SKM-1 treated with dmso at 0.1 percent for 144 hours (cell line): ENCODE data around the gene KLHL29.

ENCODE experiments used
- DNase-seq: peaks from one replicate; lab custom pipeline; 2025; ENCODE audit not compliant: unreplicated experiment; lab: John Stamatoyannopoulos, UW

The KLHL29 gene

DNA sequence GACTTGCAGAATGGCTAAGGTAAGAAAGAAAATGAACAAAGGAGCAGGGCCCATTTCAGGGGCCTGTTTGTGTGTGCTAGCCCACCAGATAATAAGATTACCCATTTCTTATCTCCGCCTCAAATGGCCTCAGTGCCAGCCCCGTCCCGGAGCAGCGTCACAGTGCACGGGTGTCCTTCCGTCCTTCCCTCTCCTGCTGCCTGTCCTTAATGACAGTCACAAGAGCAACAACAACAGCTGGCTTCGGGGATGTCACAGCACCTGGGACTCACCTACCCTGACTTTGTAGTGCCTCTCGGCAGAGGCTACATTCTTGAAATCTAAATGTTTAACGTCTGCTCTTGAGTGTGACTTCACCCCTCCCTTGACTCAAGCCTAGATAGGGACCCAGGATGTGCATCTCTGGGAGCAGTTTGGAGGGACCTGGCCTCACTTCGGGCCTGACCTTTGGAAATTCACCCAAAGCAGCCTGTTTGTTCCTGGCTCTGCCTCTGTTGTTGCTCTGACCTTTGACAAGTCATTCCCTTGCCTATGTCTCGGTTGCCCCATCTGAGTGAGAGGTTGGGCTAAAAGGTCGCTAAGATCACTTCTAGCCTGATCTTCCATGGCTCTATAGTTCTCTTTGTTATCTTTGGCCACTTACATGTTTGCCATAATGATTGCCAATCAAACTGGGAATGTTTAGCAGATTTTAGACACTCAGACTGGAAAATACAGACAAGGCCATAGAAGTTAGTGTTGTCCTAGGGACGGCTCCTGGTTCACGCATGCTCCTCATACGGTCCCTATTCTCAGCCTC is 122.5 kb downstream of the KLHL29 start:
- DNase-seq, result peak; percentile 72

GRCh38 chr2:23508066-23508390 is 123.0 kb downstream of the KLHL29 start:
- DNase-seq, result peak; percentile 72

DNA sequence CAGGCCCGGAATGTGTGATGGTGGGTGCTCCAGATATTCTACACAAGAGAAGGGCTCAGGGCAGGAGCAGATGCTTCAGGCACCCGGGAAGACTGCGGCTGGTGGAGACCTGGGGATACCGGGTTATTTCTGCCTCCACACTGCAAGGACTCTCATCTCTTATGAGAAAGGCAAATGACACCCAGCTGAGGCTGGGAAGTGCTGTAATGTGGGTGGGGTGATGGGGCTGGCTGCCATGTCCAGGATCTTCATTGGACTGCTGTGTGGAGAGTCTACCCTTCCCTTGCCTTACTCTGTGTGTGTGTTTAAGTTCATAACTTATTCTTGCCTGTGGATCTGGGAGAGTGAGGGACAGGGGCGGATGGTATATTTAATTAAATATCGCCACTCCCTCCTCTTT is 124.1 kb downstream of the KLHL29 start:
- no peak for DNase-seq

- no peak for DNase-seq
Observed at GRCh38 chr2:23509596-23510292, 124.8 kb downstream of the KLHL29 start.

GRCh38 chr2:23510471-23510870 is 125.5 kb downstream of the KLHL29 start:
- no peak for DNase-seq

- DNase-seq, result no peak
Observed at GRCh38 chr2:23512778-23513177, 127.8 kb downstream of the KLHL29 start.

DNA sequence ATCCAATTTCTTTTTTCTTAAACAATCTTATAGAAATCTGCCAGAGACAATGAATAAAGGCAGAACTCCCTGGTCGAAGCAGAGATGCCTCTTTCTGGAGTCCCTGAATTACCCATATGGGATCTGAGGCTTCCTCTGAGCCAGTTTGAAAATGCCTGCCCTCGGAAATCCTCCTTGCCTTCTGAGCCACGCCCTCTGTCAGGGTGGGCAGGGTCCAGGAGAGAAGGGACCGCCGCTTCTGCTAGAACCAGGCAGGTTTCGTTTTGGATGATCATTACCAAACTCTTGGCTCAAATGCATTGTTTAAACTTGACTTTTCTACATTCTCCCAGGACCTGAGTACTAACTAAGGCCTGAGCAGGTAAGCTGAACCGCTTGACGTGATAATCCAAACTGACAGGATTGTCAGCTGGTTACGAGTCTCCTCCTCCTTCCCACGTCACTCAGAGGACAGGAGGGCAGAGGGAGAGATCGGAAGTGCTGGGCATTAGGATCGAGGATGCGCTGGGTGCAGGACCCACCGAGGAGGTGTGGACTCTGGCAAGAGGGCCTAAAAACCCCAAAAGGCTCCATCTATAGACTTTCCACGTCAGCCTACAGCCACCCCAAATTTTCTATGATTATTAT is 128.4 kb downstream of the KLHL29 start:
- no peak for DNase-seq

DNA sequence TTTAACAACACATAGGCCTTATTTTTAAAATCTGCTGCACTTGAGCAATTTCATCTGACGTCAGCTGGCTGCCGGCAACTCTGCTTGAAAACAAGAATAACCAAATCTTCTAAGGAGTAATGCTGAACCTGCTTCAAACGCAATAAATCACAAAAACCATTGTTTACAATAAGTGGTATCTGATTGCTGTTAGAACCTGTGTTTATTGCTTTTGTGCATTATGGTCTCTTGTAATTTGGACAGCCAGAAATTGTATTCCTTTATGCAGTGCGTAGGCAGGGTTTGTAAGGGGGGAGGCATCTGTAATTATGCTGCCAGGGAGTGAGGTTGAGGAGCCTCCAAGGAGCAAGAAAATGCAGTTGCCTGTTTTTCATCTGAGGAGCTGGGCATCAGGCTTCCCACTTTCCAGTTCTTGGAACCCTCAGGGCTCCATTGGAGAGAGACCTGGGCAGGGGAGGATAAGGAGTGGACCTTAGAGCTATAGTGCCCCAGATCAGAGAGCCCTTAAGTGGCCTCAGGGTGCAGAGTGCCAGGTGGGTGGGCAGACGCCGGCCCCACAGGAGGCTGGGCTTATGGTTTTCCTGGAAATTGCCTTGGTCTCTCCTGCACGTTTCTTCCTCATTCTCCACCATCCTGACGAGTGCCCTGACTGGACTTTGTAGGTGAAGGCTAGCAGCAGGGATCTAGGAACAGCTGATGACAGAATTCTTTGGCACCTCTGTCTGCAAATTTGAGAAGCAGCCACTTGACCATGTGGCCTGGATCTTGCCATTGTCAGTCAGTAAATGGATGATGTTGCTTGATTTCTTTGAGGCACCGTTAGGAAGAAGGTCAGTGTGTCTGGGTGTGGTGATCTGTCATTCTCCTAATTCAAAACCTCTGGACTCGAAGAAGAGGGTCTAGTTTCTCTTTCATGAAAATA is 129.2 kb downstream of the KLHL29 start:
- no peak for DNase-seq

GRCh38 chr2:23516520-23517256 is 131.7 kb downstream of the KLHL29 start:
- no peak for DNase-seq

GRCh38 chr2:23518481-23519333 is 133.7 kb downstream of the KLHL29 start:
- DNase-seq, result no peak

GRCh38 chr2:23519334-23519651 is 134.3 kb downstream of the KLHL29 start:
- no peak for DNase-seq

DNA sequence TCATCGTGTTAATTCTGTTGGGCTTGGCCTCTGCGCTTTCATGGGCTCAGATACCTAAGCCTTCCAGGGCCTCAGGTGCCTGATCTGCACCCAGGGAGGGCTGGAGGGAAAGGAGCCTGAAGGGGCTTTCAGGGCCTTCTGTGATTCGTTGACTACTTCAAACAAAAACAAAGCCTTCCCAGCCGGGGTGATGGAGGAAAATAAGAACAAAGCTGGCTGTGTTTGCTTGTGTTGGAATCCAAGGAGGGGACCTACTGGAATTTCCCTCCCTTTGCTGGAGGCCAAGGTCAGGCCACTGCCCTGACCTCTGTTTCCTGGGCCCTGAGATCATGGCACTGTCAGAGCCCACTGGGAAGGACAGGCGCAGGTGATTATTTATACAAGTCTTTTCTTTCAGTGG is 135.3 kb downstream of the KLHL29 start:
- no peak for DNase-seq

- DNase-seq, result no peak
Observed at GRCh38 chr2:23521060-23521459, 136.1 kb downstream of the KLHL29 start.

- DNase-seq, result no peak
Observed at GRCh38 chr2:23522726-23523372, 137.9 kb downstream of the KLHL29 start.

- no peak for DNase-seq
Observed at GRCh38 chr2:23523373-23524260, 138.6 kb downstream of the KLHL29 start.

DNA sequence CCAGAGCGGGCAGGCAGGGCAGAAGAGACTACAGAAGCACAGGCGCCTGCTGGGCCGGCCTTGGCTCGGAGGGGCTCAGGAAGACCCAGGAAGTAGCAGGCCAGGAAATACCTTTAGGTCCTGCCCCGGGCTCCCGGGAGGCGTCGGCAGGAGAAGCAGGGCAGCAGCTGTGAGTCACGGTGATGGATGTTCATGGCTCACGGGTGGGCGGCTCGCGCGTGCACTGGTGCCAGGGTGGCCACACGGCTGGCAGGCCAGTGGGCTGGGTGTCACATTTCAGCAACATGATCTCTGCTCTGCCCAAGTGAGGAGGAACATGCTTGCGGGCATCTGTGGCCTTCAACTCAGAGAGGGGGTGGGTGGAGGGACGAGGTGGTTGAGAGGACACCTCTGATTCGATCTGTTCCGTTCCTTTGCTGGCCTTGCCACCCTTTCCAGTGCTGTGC is 139.3 kb downstream of the KLHL29 start:
- DNase-seq, result no peak

GRCh38 chr2:23525137-23525765 is 140.3 kb downstream of the KLHL29 start:
- DNase-seq, result no peak

DNA sequence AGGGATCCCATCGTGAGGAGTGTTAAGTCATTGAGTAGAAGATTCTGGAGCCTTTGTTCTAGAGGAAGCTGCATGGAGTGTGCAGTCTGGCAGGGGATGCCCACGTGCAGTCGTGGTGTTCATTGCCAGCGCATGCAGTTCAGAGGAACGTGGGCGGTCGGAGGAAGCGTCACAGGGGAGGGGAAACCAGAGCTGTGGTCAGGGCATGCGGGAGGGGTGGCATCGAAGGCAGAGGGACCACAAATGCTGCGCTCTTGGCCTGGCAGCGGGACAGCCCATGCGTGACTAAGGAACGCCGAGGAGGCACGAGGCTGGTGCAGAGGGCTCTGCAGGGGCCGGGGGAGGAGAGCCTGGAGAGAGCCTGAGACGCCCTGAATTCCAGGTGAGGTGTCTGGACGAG is 141.1 kb downstream of the KLHL29 start:
- DNase-seq, result no peak
